ENCODE data around the gene HDLBP.
A peak's percentile ranks its signal among the peaks of the same experiment; 100 is the strongest.

Gene HDLBP

DNA sequence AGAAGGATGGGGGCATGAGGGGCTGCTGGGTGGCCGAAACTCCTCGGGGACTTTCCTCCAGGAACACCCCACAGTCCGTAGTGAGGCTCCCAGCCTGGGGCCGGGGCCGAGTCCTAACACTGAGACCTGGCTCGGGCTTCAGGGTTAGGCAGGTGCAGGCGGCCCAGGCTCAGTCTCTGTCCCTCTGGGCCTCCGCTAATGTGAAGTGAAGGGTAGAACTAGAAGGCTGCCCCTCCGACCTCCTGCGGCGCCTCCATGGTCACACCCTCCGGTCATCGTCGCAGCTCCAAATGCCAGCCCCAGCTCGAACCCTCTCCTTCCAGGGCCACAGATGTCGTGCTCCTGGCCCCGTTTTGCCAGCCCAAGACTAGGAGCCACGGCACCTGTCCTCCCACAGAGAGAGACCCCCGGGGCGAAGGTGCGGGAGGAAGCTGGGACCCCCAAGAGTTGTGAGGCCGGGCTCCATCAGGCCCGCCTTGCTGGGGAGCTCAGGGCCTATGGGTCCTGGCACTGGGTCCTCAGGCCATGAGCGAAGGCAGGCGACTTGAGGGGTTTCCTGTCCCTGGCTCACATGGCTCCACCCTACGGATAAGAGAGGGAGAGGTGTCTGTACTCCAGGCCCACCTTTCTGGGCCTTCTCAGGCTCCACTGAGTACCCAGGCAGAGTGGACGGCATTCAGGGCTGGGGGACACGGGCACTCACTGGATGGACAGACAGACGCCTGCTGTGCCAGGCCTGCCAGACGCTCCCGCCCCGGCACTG, 126.2 kb downstream of the HDLBP start:
- no peak for DNase-seq

- DNase-seq: no peak
These were observed 126.9 kb downstream of the HDLBP start, which contains the start of gene ANO7 for GRCh38 chr2:241188361-241189092. TSS of gene ANO7 (plus strand) at chr2:241188677. CDS start at chr2:241190064, 1,387 bp downstream.

DNA sequence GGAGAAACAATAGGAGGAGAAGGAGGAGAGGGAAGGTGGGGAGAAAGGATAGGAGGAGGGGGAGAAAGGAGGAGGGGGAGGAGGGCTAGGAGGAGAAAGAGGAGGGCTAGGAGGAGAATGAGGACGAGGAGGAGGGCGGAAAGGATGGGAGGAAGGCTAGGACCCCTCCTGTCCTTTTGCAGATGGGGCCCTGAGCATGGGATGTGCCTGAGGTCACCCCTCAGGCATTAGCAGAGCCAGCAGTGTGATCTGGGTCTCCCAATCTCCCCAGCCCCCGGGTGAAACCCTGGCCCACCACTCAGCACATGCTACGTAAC, 127.6 kb downstream of the HDLBP start:
- DNase-seq: no peak

DNA sequence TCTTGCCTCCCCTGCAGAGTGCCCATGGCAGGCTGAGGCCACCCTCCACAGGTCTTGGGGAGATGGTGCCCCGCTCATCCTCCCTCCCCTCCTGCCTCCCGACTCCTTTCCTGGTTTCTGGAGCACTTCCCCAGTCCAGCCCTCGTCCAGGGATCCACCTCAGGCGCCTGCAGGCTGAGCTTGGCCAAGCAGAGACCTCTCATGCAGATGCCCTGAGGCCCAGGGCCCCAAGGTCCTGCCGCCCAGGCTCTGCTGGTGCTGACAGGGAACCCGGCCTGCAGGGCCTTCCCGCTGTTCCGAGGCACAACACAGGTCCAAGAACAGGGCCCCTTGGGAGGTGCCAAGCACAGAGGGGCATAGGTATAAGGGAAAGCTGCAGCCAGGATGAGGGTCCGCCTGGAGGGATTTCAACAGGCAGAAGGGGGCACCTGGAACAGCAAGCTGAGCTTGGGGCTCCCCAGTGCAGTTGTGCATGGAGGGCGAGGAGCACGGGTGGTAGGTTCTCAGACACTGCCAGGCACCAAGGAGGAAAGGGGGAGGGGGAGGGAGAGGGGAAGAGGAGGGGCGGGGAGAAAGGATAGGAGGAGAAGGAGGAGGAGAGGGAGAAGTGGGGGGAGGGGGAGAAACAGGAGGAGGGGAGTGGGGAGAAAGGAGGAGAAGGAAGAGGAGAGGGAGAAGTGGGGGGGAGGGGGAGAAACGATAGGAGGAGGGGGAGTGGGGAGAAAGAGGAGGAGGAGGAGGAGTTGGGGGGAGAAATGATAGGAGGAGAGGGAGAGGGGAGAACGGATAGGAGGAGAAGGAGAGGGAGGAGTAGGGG, 128.2 kb downstream of the HDLBP start:
- DNase-seq: no peak

DNA sequence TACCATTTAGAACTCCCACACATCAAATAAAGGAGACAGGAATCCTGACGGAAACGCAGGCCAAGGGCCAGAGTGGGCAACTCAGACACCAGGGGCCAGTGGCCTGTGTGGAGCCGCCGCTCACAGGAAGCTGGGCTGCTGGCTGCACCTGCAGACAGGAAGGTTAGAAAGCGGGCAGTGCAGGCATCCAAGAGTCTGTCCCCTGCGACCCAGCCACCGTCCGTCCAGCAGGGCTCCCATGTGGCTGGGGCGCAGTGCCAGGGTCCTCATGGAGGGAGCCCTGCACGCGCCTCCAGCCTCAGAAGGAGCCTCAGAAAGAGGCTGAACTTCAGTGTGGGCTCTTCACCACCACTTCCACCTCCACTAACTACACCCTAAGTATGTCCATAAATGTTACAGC, 129.5 kb downstream of the HDLBP start:
- DNase-seq: no peak

- no peak for DNase-seq
These were observed 130.6 kb downstream of the HDLBP start for GRCh38 chr2:241184901-241185300.

DNA sequence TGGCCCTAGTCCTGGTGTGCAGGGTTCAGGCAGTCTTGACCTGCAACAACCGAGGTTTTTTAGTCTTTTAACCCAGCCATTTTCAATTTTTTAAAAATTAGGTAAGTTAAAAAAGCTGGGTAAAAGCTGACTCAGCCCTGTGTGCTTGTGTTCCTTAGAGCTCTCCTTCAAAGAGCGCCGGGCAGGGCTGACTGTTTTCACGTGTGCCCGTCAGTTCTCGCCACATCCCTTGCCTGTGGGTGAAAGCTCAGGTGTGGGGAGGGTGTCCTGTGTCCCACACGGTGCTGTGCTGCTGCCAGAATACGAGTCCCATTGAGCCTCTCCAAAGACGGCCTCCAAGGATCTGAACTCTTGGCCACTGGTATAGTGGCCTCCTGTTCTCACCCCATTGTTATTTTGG, 132.3 kb downstream of the HDLBP start:
- no peak for DNase-seq

DNA sequence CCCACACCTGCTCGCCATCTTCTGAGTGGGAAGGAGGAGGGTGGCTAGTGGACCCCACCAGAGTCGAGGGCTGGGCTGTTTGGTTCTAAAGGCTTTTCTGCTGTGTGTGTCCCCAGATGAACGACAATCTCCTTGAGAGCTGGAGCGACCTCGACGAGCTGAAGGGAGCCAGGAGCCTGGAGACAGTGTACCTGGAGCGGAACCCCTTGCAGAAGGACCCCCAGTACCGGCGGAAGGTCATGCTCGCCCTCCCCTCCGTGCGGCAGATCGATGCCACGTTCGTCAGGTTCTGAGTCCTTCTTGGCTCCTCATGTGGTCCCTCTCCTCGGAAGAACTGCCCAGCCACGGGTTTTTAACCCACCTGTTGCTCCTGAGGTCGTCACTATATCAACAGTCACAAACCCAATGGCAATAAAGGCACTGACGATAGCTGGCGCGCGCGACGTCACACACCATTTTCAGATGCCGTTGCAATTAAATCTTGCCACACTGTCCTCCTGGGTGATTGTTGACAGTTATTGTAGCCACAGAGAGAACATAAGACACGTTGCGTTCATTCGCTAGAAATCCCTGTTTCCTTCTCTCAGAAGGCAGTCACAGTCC, 132.8 kb downstream of the HDLBP start:
- DNase-seq: no peak

DNA sequence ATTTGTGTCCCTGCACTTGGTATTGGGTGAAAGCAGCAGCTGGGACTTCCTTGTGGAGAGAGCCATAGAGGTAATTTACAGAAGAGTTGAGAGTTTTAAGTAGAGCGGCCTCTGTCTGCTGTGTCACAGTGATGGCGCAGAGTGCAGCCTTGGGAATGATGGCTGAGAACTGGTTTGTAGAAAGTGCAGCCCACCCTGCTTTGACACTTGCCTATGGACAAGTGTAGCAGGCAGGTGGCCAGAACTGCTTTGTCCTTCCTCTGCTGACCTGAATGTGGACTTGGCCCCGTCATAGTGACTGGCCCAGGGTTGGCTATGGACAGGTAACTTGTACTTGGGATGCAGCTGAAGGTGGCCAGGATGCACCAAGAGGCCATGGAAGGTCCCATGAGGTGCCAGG, 133.3 kb downstream of the HDLBP start:
- DNase-seq: no peak

DNA sequence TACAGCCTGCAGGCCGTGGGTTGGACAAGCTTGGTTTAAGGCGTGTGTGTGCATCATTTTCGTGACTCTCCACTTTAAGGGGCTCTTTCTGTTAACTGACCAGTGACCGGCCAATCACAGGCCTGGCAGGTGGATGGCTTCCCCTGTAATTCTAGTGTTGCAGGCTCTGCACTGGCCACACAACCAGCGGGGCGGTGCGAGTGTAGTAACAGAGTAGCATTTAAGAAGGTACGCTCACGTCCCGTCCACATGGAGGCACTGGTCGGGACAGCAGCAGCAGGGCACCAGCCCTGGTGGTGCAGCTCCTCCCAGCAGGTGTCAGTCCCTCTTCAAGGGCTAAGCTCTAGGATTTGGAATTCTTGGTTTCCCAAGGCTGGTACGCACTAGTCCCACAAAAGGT, 135.0 kb downstream of the HDLBP start:
- DNase-seq: no peak

DNA sequence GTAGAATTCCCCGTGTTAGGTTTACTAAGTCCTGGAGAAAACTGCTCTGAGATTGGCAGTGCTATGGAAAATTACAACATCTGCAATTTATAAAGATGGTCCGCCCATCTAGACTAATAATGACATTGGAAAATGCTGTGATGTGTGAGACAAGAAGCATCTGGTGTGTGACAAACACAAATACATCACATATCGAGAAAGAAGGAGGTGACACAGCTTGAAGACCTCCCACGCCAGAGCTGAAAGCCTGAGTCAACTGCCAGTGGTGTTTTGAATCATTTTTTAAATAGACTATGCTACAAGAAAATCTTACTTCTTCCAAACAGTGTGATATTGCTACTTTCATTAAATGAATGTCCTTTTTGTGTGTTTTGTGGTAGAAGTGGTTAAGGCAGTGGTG, 135.6 kb downstream of the HDLBP start:
- DNase-seq: no peak

GRCh38 chr2:241178961-241179360, 136.5 kb downstream of the HDLBP start:
- no peak for DNase-seq

- DNase-seq: peak; percentile 62
These were observed 137.7 kb downstream of the HDLBP start for GRCh38 chr2:241177526-241178334.

Measured in right forelimb (tissue), 1 donor.